Endothelial cell of umbilical vein (primary cell): ENCODE data around the gene PKHD1. TPM values are rescaled to one million over a fixed set of nuclear protein-coding genes. Genes with fewer than 3 reads are reported as not detected.

Experiments
- BruUV-seq: library from RNA; stranded (reverse); fragments of 400-500 nt; replicated peaks from 2 replicates; lab custom pipeline; 2021; lab: Mats Ljungman, UMichigan
- CTCF ChIA-PET: fragments of 300-600, 350-600 bp; sonication (Branson Sonifier 250); formaldehyde crosslinking; loops from one replicate; lab custom pipeline; 2021; ENCODE audit warnings: antibody characterized with exemption, inconsistent platforms; lab: Charles Lee
- POLR2A ChIA-PET: fragments of 300-600, 350-600 bp; sonication (Branson Sonifier 250); formaldehyde crosslinking; loops from one replicate; lab custom pipeline; 2021; ENCODE audit warnings: antibody characterized with exemption, inconsistent platforms; lab: Charles Lee
- DNase-seq: peaks from one replicate; pipeline ENCODE4 v3.0.0-alpha.2; 2011; ENCODE audit warnings: low read depth, low spot score
- FAIRE-seq: peaks from 2 replicates; lab custom pipeline; 2011; peaks lifted over from hg19 to GRCh38; lab: Jason Lieb, UNC
- H2AFZ ChIP-seq: 2 replicates; pipeline ENCODE4 v1.6.0; 2012; ENCODE audit warnings: low read depth, low read length, control low read depth, inconsistent platforms
- H3K27ac ChIP-seq: 2 replicates; pipeline ENCODE4 v1.5.1; 2011; ENCODE audit warnings: low read depth, mild to moderate bottlenecking, control low read depth, low read length, moderate library complexity; ENCODE audit not compliant: insufficient read depth
- H3K27me3 ChIP-seq, 2 experiments: 2 replicates each; pipeline versions ENCODE4 v1.6.0 to v1.6.1; 2011; ENCODE audit warnings: low read length in 2 of 2, mixed read lengths in 1 of 2; ENCODE audit not compliant: control insufficient read depth in 2 of 2, insufficient read depth in 2 of 2
- H3K36me3 ChIP-seq, 2 experiments: 2 replicates in 1 of 2; 3 replicates in 1 of 2; pipeline ENCODE4 v1.5.1; 2011; ENCODE audit warnings: low read length in 2 of 2, mild to moderate bottlenecking in 1 of 2, moderate library complexity in 1 of 2; ENCODE audit not compliant: control insufficient read depth in 2 of 2, insufficient read depth in 2 of 2; ENCODE audit errors: extremely low read depth in 1 of 2
- H3K4me1 ChIP-seq: 3 replicates; pipeline ENCODE4 v1.5.1; 2011; ENCODE audit warnings: mild to moderate bottlenecking, low read length; ENCODE audit not compliant: control insufficient read depth, insufficient read depth; ENCODE audit errors: extremely low read depth
- H3K4me2 ChIP-seq: 2 replicates; pipeline ENCODE4 v1.6.1; 2011; ENCODE audit warnings: low read length, control low read depth, mixed read lengths; ENCODE audit not compliant: insufficient read depth
- H3K4me3 ChIP-seq, 3 experiments: fragments of 200-600 bp in 1 of 3; sonication (generic), shearing (Covaris generic) in 1 of 3; replicated peaks in 1 of 3; 2 replicates each; pipeline ENCODE4 v1.5.1; 2011 to 2016; ENCODE audit warnings: control low read depth in 3 of 3, low read length in 3 of 3, mild to moderate bottlenecking in 2 of 3, inconsistent platforms in 1 of 3, low read depth in 1 of 3, moderate library complexity in 1 of 3; ENCODE audit not compliant: insufficient read depth in 1 of 3
- H3K79me2 ChIP-seq: 2 replicates; pipeline ENCODE4 v1.6.0; 2012; ENCODE audit warnings: low read length, inconsistent platforms; ENCODE audit not compliant: control insufficient read depth, insufficient read depth
- H3K9ac ChIP-seq: replicated peaks from 2 replicates; pipeline ENCODE3; 2011; ENCODE audit warnings: low read length, control low read depth; ENCODE audit not compliant: insufficient read depth; ENCODE audit errors: extremely low read depth
- H3K9me1 ChIP-seq: replicated peaks from 3 replicates; pipeline ENCODE4 v1.6.0; 2011; ENCODE audit warnings: mild to moderate bottlenecking, low read length; ENCODE audit not compliant: control insufficient read depth, insufficient read depth; ENCODE audit errors: extremely low read depth
- H3K9me3 ChIP-seq: replicated peaks from 2 replicates; pipeline ENCODE4 v1.5.1; 2012; ENCODE audit warnings: low read length, inconsistent platforms; ENCODE audit not compliant: control insufficient read depth, insufficient read depth
- H4K20me1 ChIP-seq: replicated peaks from 2 replicates; pipeline ENCODE3; 2011; ENCODE audit warnings: mild to moderate bottlenecking, low read length; ENCODE audit not compliant: control insufficient read depth, insufficient read depth; ENCODE audit errors: extremely low read depth
- CTCF ChIP-seq, 2 donors: IDR thresholded peaks; 1 replicate in 1 of 2; 2 replicates in 1 of 2; pipeline ENCODE4 v1.5.1; 2011; ENCODE audit warnings: low read length in 2 of 2, mild to moderate bottlenecking in 2 of 2, moderate library complexity in 2 of 2, control low read depth in 1 of 2, inconsistent platforms in 1 of 2, low read depth in 1 of 2; ENCODE audit not compliant: insufficient read depth in 1 of 2; ENCODE audit errors: extremely low read depth in 1 of 2
- EZH2 ChIP-seq: IDR thresholded peaks from 2 replicates; pipeline ENCODE4 v1.6.1; 2012; ENCODE audit warnings: borderline replicate concordance, low read depth, mild to moderate bottlenecking, moderate library complexity, low read length, inconsistent platforms; ENCODE audit not compliant: severe bottlenecking
- FOS ChIP-seq: IDR thresholded peaks from 2 replicates; pipeline ENCODE4 v1.6.1; 2011; ENCODE audit warnings: mild to moderate bottlenecking, low read length, moderate library complexity, borderline replicate concordance; ENCODE audit not compliant: insufficient read depth
- GATA2 ChIP-seq: IDR thresholded peaks from 2 replicates; pipeline ENCODE4 v1.7.0; 2011; ENCODE audit warnings: low read depth, mild to moderate bottlenecking, moderate library complexity, mixed read lengths, low read length; ENCODE audit not compliant: insufficient read length, insufficient read depth
- JUN ChIP-seq: IDR thresholded peaks from 2 replicates; pipeline ENCODE4 v1.6.1; 2011; ENCODE audit warnings: borderline replicate concordance, low read depth; ENCODE audit not compliant: insufficient read length, insufficient read depth
- MYC ChIP-seq: IDR thresholded peaks from one replicate; pipeline ENCODE4 v1.6.1; 2011; ENCODE audit warnings: mild to moderate bottlenecking, low read depth, low read length
- POLR2A ChIP-seq: IDR thresholded peaks from 2 replicates; pipeline ENCODE4 v1.6.1; 2012; ENCODE audit warnings: low read depth, mild to moderate bottlenecking, control low read depth, low read length
- POLR2AphosphoS5 ChIP-seq: IDR thresholded peaks from 2 replicates; pipeline ENCODE4 v1.6.1; 2012; ENCODE audit warnings: low read depth, mild to moderate bottlenecking, control low read depth, low read length, moderate library complexity; ENCODE audit not compliant: insufficient read depth
- dilution Hi-C: fragments of 300-500 bp; cut with MboI; formaldehyde crosslinking; loops from one replicate; pipeline ENCODE4 v1.15.0; 2019; ENCODE audit warnings: low sequenced_read_pairs; ENCODE audit not compliant: extremely low pct_ligation_motif_present
- intact Hi-C: fragments of 100-400 bp; cut with micrococcal nuclease; formaldehyde crosslinking; loops from one replicate; pipeline ENCODE4 v1.10.0; 2022
- polyA plus RNA-seq, 4 experiments: library from polyadenylated mRNA; depleted of rRNA in 3 of 4; stranded (reverse) in 3 of 4; unstranded in 1 of 4; fragments of >200 nt; gene quantifications; 2 replicates each; pipeline versions ENCODE4 v1.2.1 to v1.2.3, GENCODE V29; 2011 to 2012; ENCODE audit warnings: missing spikeins in 1 of 4
- total RNA-seq: library from RNA; stranded (reverse); gene quantifications from 2 replicates; pipeline ENCODE4 v1.2.3, GENCODE V29; 2021
- TF ChIP-seq, protein P1 (sequence below): IDR thresholded peaks from 2 replicates; pipeline ENCODE4 v1.6.1; 2011; ENCODE audit not compliant: insufficient read depth, insufficient read length

PKHD1 gene
- total and polyA plus RNA-seq, 2 donors (not counting 3 experiments of a cell fraction or from before 2014, with no cell fraction given): not detected

DNA sequence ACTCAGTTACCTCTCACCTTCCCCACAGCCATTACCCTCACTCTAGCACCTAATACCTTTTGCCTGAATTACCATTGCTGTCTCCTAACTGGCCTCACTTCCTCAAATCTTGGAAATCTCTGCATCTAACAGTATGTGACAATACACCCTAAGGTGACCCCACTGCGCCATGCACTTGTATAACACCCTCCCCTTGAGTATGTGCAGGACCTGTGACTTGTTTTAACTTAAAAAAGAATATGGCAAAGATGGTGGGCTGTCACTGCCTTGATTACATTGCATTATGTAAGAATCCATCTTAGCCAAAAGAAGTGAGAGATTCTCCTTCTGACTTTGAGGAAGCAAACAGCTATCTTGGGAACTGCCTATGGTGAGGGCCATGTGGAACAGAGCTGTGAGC is 29.9 kb upstream of the PKHD1 start:
- H3K4me3 ChIP-seq: no peak overlapping the region
- H3K27me3 ChIP-seq: peaks cover 0 to 2% of the 10 kb centered on the region in 2 experiments
- ChIA-PET CTCF (no interaction called here), POLR2A (no interaction called here)
- TF ChIP-seq JUN (no peak), EZH2 (no peak), MYC (no peak), POLR2AphosphoS5 (no peak), GATA2 (no peak), FOS (no peak), POLR2A (no peak), CTCF (IDR thresholded peaks at IDR 0.05; ENCODE audit: extremely low read depth in 1 of 2, insufficient read depth in 1 of 2, low read depth in 1 of 2, low read length in 2 of 2) (no peak)
- TF ChIP-seq, protein P1, sequence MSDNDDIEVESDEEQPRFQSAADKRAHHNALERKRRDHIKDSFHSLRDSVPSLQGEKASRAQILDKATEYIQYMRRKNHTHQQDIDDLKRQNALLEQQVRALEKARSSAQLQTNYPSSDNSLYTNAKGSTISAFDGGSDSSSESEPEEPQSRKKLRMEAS: no peak
- no peak overlapping the region for H3K4me2 ChIP-seq
- H3K9me3 ChIP-seq: no peaks in the 10 kb centered on the region
- dilution Hi-C loops (no loop called here), intact Hi-C loops (no loop called here)
- H2AFZ ChIP-seq: no peak overlapping the region
- H3K4me1 ChIP-seq: no peaks in the 10 kb centered on the region
- no peaks in the 10 kb centered on the region for H3K9me1 ChIP-seq
- no peak overlapping the region for H3K9ac ChIP-seq
- BruUV-seq: no TSS peak
- FAIRE-seq (no peak), DNase-seq (no peak)
- no peaks in the 10 kb centered on the region for H3K79me2 ChIP-seq
- H4K20me1 ChIP-seq: no peaks in the 10 kb centered on the region
- H3K27ac ChIP-seq: no peak overlapping the region
- no peaks in the 10 kb centered on the region for H3K36me3 ChIP-seq
